NCI-H1930 (cell line): ENCODE measurements around the gene RAI2.

ENCODE experiments used
- DNase-seq, 2 experiments: peaks; one replicate each; lab custom pipeline; 2025; lab: John Stamatoyannopoulos, UW

Gene RAI2

DNA sequence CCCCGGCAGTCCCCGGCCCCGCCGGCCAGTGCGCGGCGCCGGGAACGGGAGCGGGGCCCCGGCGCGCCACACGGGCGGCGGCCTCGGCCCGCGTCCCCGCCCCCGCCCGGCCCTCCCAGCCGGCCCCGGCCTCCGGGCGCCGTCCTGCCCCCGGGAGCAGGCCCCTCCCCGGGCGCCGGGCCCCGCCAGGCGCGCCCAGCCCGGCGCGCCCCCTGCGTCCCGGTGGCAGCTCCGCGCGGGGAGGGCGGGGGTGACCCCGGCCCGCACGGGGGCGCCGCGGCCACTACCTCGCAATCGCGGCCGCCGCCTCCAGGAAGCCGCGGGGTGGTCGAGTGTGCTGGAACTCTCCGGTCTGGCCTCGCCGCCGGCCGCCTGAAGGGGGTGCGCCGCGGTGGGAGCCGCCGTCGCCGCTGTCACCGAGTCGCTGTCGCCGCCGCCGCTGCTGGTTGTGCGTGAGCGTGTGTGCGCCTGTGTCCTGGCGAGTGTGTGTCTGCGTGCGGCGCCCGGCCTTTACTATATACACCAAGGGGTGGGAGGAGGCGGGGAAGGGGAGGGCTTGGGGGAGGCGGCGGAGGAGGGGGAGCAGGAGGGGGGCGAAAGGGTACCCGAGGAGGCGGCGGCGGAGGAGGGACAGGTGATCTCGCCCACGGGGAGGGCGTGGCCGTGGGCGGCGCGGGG is at the start of gene RAI2:
TSS of gene RAI2 (minus strand) at position 488 of the 678 bp plus-strand sequence. CDS start 59,288 bp downstream, outside the sequence.
- DNase-seq = peak; percentile 48 to 66

DNA sequence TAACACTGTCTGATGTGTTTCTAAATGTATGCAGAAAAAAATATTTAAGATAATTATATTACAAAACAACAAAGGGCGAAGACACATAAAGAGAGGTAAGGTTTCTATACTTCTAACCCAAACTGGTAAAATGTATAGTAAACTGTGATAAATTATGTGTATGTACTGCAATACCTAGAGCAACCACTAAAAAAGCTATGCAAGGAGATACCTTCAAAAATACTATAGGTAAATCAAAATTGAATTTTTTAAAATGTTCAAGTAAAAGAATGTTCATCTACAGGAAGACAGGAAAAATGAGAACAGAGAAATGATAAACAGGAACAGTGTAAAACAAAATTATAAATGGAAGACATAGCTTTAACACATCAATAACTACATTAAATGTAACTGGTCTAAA is 27.3 kb upstream of the RAI2 start:
- DNase-seq = no peak

DNA sequence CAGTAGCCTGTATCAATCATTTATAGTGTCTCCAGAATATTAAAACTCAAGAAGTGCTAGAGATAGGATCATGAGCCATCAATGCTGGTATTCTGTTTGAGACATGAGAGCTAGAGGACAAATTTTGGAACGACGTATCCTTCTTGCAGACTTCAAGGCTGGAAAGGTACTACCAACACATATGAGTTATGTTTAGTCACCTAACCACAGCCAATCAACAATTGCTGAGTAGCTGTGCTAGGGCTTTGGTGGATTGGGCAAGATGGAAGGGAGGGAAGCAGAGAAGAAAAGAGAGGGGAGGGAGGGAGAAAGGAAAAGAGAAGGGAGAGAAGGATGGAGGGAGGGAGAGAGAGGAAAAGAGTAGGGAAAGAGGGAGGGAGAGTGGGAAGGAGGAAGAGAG is 21.6 kb upstream of the RAI2 start:
- DNase-seq = no peak

DNA sequence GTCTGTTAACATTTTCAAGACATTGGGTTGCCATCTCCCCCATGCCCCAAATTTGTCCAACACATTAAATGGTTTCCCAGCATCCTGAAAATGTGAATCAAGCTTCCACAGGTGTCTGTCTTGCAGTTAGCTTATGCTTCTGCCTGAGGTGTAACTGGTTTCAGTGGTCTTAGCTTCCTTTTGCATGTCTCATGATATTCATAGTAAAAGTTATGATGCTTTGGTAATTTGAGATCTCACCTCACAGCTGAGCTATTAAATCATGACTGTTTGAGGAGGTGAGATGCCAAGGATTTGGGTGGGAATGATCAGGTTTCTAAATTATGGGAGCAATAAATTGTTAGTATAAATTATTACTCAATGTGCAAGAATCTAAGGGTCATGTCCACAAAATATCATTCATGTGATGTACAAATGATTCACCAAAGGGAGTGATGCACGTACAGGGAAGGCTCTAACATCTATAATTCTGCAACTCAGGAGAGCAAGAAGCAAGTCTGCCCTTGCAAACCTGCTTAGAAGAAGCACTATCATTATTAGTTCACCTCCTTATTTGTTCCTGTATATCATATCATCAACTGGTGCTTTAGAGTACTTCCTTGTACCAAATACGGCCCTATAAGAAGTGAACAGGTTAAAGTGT is 17.1 kb upstream of the RAI2 start:
- no peak for DNase-seq

DNA sequence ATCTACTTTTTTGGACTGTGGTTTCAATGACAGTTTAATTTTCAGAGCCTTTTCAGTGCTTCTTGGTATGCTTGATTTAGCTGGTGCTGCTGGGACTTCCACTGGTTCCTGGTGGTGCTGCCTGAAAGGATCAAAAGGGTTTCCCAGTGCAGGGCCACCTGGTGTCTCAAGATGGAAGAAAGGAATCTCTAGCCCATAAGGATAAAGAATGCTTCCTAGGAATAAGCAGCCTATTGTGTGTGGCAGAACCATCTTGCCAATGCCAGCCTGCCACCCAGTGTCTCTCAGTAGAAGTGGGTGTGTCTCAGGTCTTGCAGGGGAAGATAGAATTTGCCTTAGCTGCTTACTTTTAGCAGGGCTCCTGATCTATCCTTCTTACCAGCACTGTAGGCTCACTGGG is 15.0 kb upstream of the RAI2 start:
- no peak for DNase-seq

DNA sequence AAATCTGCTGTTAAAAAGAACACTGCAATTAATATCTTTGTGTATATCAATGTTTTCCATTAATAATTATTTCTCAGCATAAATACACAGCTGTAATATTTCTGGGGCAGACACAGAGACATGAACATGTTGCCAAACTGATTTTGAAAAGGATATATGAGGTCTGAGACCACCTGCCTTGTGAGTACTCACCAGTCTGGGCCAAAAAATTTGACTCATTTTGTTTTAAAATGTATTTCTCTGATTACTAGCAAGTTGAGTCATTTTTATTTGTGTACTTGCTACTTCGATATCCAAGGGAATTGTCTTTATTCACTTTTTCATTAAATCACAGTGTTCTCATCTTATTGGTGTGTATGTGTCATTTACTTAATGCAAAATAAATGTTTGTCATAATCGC is 8.5 kb upstream of the RAI2 start:
- no peak for DNase-seq

DNA sequence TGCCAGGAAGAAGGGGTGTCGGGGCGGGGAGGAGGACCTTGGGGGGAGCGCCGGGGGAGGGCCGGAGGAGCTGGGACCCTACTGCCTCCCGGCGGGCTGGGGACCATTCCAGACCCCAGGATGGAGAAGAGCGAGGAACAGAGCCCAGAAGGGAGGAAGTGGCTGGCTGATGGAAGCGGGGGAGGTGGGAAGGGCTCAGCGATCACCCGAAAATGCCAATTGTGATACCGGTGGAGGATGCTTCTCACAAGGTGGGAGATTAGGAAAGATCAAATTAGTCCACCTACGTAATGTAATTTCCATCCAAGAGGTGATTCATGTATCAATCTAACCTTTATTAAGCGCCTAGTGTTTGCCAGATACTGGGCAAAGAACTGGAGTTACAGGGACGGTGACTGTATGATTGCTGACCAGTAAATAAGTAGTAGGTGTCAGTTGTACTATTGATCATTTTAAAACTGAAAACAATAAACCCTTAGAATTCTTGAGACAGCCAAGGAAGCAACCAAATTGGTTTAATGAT is 452 bp upstream of the RAI2 start:
- DNase-seq = no peak

DNA sequence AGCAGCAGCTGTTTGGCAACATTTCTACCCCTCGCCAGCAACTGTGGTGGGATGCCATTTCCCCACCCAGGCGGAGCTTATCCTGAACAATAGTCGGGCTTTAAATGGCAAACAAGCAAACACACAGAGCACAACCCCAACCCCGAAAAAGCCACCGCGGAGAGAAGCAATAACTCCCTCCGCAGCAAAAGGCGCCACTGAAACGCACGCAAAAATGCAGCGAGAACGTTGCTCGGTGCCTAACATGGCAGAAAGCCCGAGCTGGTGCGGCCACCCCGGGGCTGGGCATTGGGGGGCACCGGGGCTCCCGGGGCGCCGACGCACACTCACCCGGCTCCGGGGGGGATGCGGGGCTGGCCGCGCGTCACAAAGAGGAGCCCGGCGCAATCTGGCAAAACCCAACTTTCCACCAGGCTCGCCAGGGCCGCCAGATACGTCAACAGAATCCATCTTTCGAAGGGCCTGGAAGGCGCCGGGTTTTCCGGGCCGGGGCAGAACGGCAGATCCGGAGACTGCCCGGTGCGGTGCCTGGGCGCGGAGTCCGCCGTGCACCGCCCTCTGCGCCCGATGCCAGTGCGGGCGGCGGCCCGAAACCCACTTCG is 818 bp downstream of the RAI2 start:
- DNase-seq = no peak

DNA sequence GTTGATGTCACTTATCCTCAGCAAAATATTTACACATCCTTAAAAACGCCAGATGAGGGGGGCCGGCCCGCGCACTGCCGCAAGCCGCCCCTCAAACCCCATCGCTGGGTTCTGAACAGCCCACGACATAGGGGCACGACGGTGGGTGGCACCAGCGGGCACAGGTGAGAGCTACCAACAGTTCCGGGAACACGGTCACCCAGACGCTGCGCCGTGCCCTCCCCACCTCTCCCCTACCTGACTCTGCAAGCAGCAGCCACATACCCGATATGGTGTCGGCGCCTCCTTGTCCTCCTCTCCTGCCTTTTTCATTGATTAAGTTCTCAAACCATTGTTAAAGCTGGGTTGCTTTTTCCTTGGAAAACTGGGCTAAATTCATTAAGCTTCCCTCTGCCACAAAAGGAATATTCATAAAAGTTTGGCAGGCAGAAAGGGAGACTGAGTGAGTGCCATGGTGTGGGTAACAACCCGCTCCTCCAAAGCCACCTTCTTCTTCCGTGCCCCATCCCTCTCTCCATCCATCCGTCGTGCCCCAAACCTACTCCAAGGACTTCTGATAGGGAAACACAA is 1.4 kb downstream of the RAI2 start:
- no peak for DNase-seq

DNA sequence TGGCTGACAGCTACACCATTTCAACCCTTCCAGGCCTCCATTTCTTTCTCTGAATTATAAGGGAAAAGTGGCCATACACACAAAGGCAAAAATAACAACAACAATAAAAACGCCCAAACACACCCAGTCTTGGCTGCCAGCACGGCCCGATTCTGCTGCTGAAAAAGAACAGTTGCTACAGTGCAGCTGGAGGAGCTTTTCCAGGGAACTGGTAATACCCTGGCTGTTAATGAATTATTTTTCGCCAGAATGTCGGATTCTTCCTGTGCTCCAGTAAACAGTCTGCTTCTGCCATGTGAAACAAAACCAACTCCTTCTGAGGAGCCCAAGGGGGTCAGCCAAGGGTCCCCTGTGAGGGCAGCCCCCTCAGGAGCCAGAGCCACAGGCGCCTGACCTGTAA is 6.6 kb downstream of the RAI2 start:
- DNase-seq = no peak

DNA sequence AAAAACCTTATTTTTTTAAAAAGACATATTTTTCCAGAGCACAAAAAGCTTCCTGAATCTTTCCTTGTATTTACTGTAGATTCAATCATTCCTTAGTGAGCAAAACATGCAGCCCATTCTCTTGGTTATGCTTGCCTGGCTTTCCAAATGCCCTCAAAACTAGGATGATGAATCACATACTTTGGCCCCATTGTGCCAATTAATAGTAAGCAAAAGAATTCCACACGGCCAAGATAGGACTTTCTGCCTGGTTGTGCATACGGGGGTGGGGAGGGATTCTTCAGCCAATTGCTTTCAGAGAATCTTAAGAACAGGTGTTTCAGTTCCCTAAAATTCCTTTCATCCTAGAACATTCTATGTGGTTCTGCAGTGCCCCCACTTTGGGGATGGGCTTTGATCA is 7.0 kb downstream of the RAI2 start:
- DNase-seq = no peak

DNA sequence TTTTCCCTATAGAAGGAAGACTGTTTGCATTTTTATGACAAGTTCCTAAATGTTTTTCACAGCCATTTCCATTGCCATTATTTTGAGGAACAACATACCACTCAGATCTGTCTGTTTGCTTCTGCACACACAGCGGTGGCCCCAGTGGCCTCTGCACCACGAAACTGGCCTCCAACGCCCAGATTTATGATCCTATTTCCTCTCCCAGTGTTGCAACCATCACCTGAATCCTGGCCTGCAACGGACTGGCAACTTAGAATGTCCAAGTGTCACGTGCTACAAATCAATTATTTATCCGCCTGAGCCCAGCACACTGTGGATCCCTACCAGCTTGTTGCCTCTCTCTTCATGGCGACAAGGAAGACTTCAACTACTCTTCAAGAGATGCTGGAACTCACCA is 9.2 kb downstream of the RAI2 start:
- no peak for DNase-seq

DNA sequence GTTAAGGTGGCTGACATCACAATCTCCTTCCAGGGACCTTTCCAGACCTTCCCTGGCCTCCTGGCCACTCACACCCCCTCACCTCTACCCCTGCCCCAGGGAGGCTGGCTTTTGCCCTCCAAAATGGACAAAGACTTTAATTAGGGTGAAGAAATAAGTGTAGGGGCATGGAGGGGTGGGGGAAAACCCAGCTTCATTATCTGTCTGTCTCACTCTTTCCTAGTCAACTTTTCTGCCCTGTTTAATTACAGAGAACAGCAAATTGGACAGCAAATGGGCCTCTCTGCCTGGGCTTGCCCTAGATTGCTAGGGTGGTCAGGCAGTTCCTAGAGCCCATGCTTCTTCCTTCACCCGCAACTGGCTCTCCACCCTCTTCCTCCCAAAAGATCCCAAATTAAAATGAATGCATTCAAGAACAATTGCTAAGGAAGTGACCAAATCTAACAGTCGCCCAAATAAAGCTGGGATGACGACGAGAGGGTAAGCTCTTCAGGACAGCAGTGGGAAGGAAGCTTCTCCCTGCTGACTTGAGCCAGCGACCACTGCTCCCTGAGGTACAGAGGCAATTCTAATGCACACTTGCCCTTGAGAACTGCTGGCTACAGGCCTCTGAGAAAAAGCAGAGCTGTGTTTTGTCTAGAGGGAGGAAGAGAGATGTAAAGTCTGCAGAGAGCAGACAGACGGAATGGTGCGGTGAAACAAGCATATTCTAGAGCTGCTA is 12.4 kb downstream of the RAI2 start:
- DNase-seq = no peak

DNA sequence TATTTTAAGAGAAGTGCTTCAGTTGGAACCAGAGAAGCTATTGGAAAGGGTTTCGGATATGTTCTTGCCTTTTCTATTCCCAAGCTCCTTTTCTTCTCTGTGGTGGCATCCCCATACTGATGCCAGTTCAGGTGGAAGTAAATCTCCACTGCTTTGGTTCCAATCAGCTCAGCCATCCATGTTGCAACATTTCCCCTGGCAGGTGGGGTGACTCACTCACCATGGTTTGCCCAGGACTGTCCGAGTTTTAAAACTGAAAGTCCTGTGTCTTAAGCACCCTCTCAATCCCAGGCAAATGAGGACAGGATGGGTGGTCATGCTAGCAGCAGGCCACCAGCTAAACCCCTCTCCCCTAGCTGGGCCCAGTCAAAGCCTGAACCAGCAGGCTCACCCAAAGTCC is 15.1 kb downstream of the RAI2 start:
- no peak for DNase-seq

DNA sequence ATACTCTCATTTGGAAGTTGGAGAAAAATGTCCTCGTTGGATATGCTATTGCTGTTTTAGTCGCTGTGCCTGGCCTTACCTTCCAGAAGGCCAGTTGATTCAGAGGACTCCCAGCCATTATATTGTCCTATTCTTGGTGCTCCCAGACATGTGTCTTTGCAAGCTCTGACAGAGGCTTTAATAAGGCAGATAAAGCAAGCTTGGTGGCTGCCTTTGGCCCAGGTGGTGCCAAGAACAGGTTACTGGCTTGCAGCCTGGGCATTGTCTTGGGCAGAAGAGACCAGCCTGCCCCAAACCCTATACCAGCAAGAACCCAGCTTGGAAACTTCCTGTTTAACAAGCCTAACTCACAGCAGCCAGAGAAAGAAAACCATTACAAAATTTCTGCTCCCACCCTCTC is 16.9 kb downstream of the RAI2 start:
- DNase-seq = no peak

DNA sequence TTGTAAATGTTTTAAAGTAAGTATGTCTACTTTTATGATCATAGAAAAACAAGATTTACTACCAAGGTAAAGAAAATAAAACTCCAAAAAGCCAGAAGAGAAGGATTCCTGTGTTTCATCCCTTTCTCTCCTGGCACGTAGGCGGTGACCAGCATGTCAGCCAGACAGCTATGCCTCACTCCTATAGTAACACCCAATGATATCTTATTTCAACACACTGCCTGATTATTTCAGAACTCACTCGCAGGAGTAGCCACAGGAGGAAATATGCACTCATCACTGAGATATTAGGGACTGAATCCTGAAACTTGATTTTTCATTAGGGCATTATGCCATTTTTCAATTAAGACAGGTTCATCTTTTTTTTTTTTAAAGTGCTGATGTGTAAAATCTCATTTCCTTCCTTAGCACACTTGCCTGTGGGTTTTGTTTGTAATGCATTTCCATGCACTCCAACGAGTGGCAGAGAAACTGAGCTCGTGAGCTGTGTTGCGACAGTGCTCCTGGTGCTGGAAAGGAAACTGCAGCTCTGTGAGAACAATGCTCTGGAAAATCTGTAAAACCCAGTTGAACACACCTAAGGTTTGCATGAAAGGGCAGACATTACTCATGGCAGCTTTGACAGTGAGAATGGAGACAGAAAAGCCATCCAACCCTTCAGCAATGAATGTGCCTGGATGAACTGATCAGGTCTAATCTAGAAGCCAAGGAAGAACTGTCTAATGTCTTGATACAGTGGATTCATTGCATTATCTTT is 18.2 kb downstream of the RAI2 start:
- DNase-seq = no peak

DNA sequence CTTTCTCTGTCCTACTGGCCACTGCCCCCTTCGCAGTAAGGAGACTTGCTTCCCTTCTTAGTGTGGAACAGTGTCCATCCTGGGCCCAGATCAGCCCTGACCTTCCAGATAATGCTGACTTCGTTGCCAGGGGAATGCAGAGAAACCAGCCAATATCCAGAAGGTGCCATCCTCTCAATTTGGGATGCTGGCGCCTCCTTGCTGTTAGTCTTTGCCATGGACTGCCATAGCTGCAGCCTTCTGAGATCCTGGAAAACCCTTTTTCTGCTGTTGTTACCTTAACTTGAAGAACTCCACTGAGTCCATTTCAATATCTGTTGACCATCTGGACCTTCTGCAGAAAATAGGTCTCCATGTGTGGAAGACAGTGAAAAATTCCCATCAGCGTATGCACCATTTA is 21.8 kb downstream of the RAI2 start:
- no peak for DNase-seq

DNA sequence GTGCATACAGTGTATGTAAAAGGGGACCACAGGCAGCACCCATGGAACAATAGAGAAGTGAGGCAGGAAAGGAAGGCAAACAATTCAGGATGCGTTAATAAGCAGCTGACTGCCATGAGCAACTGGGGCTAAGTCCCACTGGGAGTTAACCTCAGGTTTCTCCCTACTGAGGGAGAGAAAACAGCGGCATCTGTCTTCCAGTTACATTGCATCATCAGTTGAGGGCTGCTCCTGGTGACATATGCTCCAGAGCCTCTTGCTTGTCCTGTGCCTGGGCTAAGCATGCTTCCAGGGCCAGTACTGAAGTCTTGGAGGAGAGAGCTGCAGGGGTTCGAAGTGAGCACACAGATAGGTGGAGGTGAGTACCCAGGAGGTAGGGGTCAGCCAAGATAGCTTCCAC is 24.3 kb downstream of the RAI2 start:
- peak in 1 of 2 experiments; percentile 1 for DNase-seq

DNA sequence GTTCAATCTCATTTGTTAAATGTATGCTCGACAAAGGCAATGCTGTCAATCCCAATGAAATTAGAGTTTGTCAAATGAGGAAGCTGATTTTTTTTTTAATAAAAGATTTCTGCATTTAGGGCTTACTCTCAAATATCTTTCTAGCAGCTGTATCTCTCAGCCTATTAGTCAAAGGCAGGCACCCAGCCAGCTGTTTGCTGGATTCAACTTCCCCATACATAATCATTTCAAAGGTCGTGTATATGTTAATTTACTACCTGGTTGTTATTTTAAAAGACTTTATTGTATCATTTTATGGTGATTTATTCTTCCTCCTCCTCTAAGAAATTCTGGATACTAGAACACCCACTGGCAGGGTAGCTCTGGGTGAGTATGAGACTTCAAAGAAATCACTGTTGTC is 27.1 kb downstream of the RAI2 start:
- no peak for DNase-seq

DNA sequence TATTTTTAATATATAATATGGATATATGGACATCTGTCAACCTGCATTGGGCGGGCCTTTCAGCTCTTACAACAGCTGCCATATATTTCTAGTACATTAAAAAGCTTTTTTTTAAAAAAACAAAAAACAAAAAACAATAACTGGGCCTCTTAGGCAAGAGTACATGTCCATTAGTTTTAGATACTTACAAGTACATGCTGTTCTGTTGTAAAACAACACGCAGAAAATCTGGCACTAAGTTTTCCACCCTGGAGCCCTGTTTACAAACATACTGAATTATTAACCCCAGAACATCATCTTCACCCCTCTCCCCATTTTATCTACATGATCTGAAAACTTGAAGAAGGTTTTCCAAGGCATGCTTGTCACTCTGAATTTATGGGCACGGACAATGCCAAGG is 29.8 kb downstream of the RAI2 start:
- DNase-seq = no peak

DNA sequence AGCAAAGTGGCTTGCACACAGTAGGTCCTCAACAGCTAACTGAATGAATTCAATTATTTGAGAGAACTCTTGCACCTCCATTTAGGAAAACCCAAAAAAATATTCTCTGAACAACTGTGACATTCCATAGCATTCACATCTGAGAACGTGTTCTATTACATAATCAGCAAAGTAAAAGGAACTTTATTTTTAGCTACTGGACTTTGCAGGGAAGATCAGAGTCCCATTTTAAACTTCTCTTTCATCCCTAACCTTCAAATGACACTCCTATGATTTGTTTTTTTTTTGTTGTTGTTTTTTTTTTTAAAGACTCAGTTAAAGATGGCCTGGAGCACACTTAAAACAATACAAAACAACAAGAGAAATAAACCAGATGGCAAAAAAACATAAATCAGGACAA is 30.9 kb downstream of the RAI2 start:
- no peak for DNase-seq

DNA sequence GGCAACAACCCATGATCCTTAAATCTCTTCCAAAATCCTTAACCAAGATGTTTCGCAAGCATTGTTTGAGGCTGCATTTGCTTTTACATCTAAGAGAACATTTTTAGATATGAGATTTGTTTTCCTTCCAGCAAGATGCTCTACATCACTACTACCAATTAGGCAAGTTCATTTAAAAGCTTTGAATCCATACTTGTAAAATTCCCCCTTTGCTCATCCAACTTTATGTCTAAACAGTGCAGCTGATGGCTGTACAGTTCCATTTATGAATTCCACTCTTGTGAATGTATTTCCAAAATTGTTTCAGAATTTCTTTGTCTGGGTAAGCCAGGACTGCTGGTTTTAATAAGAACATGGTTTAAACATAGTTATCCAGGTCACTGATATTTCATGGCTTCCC is 31.5 kb downstream of the RAI2 start:
- DNase-seq = no peak
